Activated CD8-positive, alpha-beta memory T cell treated with anti-CD3 and anti-CD28 coated beads, Interleukin-2, amount 50 U/mL, for 1 hour (primary cell): ENCODE measurements around the gene FBN2.
"Not testable (repeated sequence)": the region's sequence is repeated elsewhere in the genome, so short reads cannot be mapped to it uniquely, and the experiment has no call there.

Experiments used
- DNase-seq: peaks from one replicate; pipeline ENCODE4 v3.0.0-alpha.2; 2020; ENCODE audit errors: extremely low read depth

The FBN2 gene

GRCh38 chr5:128426090-128426534 is 111.9 kb downstream of the FBN2 start:
- no peak for DNase-seq

- DNase-seq, result no peak
Measured at GRCh38 chr5:128424646-128425045, 113.4 kb downstream of the FBN2 start.

GRCh38 chr5:128422612-128423011 is 115.4 kb downstream of the FBN2 start:
- DNase-seq, result no peak

GRCh38 chr5:128414469-128414868 is 123.6 kb downstream of the FBN2 start:
- no peak for DNase-seq

- DNase-seq, result no peak
Measured at GRCh38 chr5:128413356-128413755, 124.7 kb downstream of the FBN2 start.

- no peak for DNase-seq
Measured at GRCh38 chr5:128412145-128412930, 125.7 kb downstream of the FBN2 start.

- DNase-seq, result no peak
Measured at GRCh38 chr5:128409166-128409800, 128.8 kb downstream of the FBN2 start.

- no peak for DNase-seq
Measured at GRCh38 chr5:128408622-128409021, 129.4 kb downstream of the FBN2 start.

GRCh38 chr5:128407944-128408343 is 130.1 kb downstream of the FBN2 start:
- no peak for DNase-seq

GRCh38 chr5:128406803-128407202 is 131.2 kb downstream of the FBN2 start:
- no peak for DNase-seq

GRCh38 chr5:128405159-128405558 is 132.9 kb downstream of the FBN2 start:
- no peak for DNase-seq

GRCh38 chr5:128403333-128403732 is 134.7 kb downstream of the FBN2 start:
- no peak for DNase-seq

- DNase-seq, result no peak
Measured at GRCh38 chr5:128402506-128402905, 135.5 kb downstream of the FBN2 start.

- not testable (repeated sequence) for DNase-seq
Measured at GRCh38 chr5:128400766-128401165, 137.3 kb downstream of the FBN2 start.

GRCh38 chr5:128399111-128399510 is 138.9 kb downstream of the FBN2 start:
- DNase-seq, result no peak

- DNase-seq, result no peak
Measured at GRCh38 chr5:128397876-128398275, 140.2 kb downstream of the FBN2 start.

GRCh38 chr5:128395073-128395472 is 143.0 kb downstream of the FBN2 start:
- DNase-seq, result no peak

GRCh38 chr5:128384068-128384467 is 154.0 kb downstream of the FBN2 start:
- DNase-seq, result no peak

- no peak for DNase-seq
Measured at GRCh38 chr5:128380337-128380736, 157.7 kb downstream of the FBN2 start.

GRCh38 chr5:128378632-128379031 is 159.4 kb downstream of the FBN2 start:
- no peak for DNase-seq

- DNase-seq, result no peak
Measured at GRCh38 chr5:128378196-128378595, 159.8 kb downstream of the FBN2 start.

- DNase-seq, result no peak
Measured at GRCh38 chr5:128376577-128376976, 161.5 kb downstream of the FBN2 start.

- DNase-seq, result no peak
Measured at GRCh38 chr5:128366147-128366546, 171.9 kb downstream of the FBN2 start.
